ENCODE measurements around the gene RBMS3. TPM values are rescaled to one million over a fixed set of nuclear protein-coding genes. Genes with fewer than 3 reads are reported as not detected.

Gene RBMS3
- total RNA-seq, 1 donor from 2014 or later, result 3.4 TPM

- no peaks in the 10 kb centered on the region for H3K27me3 ChIP-seq (ENCODE audit: control insufficient read depth, insufficient read depth, low read length)
- DNase-seq (ENCODE audit: low read depth) (no peak), FAIRE-seq (no peak)
- TF ChIP-seq CTCF (IDR thresholded peaks at IDR 0.05; ENCODE audit: insufficient read depth, low read length, severe bottlenecking), result no peak
- no peaks in the 10 kb centered on the region for H3K36me3 ChIP-seq (ENCODE audit: control insufficient read depth, insufficient read depth, low read length)
- H3K4me3 ChIP-seq (ENCODE audit: low read depth, low read length), result no peak overlapping the region
These were observed 253.1 kb downstream of the RBMS3 start for GRCh38 chr3:29534006-29534405.

GRCh38 chr3:29536016-29536758 is 255.3 kb downstream of the RBMS3 start:
- Histone ChIP-seq H3K4me3 (ENCODE audit: low read depth, low read length) (no peak overlapping the region), H3K36me3 (ENCODE audit: control insufficient read depth, insufficient read depth, low read length) (no peaks in the 10 kb centered on the region), H3K27me3 (ENCODE audit: control insufficient read depth, insufficient read depth, low read length) (no peaks in the 10 kb centered on the region)
- DNase-seq (ENCODE audit: low read depth), result no peak
- no peak for FAIRE-seq
- no peak for TF ChIP-seq CTCF (IDR thresholded peaks at IDR 0.05; ENCODE audit: insufficient read depth, low read length, severe bottlenecking)

GRCh38 chr3:29537889-29538609 is 257.2 kb downstream of the RBMS3 start:
- no peak for FAIRE-seq
- no peaks in the 10 kb centered on the region for H3K27me3 ChIP-seq (ENCODE audit: control insufficient read depth, insufficient read depth, low read length)
- no peak overlapping the region for H3K4me3 ChIP-seq (ENCODE audit: low read depth, low read length)
- TF ChIP-seq CTCF (IDR thresholded peaks at IDR 0.05; ENCODE audit: insufficient read depth, low read length, severe bottlenecking), result no peak
- H3K36me3 ChIP-seq (ENCODE audit: control insufficient read depth, insufficient read depth, low read length), result no peaks in the 10 kb centered on the region
- DNase-seq (ENCODE audit: low read depth), result no peak

- no peak for DNase-seq (ENCODE audit: low read depth)
- Histone ChIP-seq H3K27me3 (ENCODE audit: control insufficient read depth, insufficient read depth, low read length) (no peaks in the 10 kb centered on the region), H3K36me3 (ENCODE audit: control insufficient read depth, insufficient read depth, low read length) (no peaks in the 10 kb centered on the region), H3K4me3 (ENCODE audit: low read depth, low read length) (no peak overlapping the region)
- no peak for FAIRE-seq
- TF ChIP-seq CTCF (IDR thresholded peaks at IDR 0.05; ENCODE audit: insufficient read depth, low read length, severe bottlenecking), result no peak
These were observed 257.7 kb downstream of the RBMS3 start for GRCh38 chr3:29538610-29538958.

GRCh38 chr3:29540544-29540943 is 259.7 kb downstream of the RBMS3 start:
- DNase-seq (ENCODE audit: low read depth) (no peak), FAIRE-seq (no peak)
- TF ChIP-seq CTCF (IDR thresholded peaks at IDR 0.05; ENCODE audit: insufficient read depth, low read length, severe bottlenecking), result no peak
- Histone ChIP-seq H3K4me3 (ENCODE audit: low read depth, low read length) (no peak overlapping the region), H3K27me3 (ENCODE audit: control insufficient read depth, insufficient read depth, low read length) (no peaks in the 10 kb centered on the region), H3K36me3 (ENCODE audit: control insufficient read depth, insufficient read depth, low read length) (no peaks in the 10 kb centered on the region)

All from bronchial epithelial cell (primary cell).